GM12872 (cell line): ENCODE results near the gene TLCD3B.

Experiments used
- TF ChIP-seq, protein P1 (sequence below): IDR thresholded peaks from 3 replicates; pipeline ENCODE4 v1.5.1; 2011; ENCODE audit warnings: low read depth, mild to moderate bottlenecking, low read length, moderate library complexity; ENCODE audit not compliant: insufficient read depth

The TLCD3B gene

GRCh38 chr16:29991571-29991904 lies 39.5 kb downstream of the TLCD3B start:
- TF ChIP-seq, protein P1, sequence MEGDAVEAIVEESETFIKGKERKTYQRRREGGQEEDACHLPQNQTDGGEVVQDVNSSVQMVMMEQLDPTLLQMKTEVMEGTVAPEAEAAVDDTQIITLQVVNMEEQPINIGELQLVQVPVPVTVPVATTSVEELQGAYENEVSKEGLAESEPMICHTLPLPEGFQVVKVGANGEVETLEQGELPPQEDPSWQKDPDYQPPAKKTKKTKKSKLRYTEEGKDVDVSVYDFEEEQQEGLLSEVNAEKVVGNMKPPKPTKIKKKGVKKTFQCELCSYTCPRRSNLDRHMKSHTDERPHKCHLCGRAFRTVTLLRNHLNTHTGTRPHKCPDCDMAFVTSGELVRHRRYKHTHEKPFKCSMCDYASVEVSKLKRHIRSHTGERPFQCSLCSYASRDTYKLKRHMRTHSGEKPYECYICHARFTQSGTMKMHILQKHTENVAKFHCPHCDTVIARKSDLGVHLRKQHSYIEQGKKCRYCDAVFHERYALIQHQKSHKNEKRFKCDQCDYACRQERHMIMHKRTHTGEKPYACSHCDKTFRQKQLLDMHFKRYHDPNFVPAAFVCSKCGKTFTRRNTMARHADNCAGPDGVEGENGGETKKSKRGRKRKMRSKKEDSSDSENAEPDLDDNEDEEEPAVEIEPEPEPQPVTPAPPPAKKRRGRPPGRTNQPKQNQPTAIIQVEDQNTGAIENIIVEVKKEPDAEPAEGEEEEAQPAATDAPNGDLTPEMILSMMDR: no peak

DNA sequence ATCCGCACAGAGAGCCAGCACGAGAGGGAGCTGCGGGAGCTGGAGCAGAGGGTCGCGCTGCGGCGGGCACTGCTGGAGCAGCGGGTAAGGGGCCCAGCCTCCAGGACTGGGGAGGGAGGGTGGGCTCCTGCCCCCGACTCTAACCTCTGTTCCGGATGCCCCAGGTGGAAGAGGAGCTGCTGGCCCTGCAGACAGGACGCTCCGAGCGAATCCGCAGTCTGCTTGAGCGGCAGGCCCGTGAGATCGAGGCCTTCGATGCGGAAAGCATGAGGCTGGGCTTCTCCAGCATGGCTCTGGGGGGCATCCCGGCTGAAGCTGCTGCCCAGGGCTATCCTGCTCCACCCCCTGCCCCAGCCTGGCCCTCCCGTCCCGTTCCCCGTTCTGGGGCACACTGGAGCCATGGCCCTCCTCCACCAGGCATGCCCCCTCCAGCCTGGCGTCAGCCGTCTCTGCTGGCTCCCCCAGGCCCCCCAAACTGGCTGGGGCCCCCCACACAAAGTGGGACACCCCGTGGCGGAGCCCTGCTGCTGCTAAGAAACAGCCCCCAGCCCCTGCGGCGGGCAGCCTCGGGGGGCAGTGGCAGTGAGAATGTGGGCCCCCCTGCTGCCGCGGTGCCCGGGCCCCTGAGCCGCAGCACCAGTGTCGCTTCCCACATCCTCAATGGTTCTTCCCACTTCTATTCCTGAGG lies 40.0 kb downstream of the TLCD3B start:
- TF ChIP-seq, protein P1: no peak

DNA sequence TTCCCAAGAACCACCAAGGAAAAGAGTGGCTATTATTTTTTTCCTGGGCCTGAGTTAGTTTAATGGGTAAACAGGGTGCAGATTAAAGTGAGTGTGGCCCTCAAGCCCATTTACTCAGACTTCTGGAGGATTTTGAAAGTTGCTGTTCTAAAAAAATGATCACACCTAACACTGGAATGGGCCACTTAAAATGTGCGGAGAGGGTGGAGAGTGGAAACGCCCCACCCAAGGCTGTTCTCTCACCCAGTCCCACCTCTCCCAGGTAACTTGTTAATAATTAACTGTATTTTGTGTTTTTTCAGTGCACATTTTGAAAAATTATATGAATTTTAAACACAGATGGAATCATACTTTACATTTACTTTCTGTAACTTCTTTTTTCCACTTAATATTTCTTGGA lies 41.0 kb downstream of the TLCD3B start:
- TF ChIP-seq, protein P1: no peak

GRCh38 chr16:29989111-29989858 lies 41.8 kb downstream of the TLCD3B start:
- TF ChIP-seq, protein P1: no peak

GRCh38 chr16:29988346-29989075 lies 42.6 kb downstream of the TLCD3B start:
- TF ChIP-seq, protein P1: no peak

- TF ChIP-seq, protein P1: no peak
Measured at GRCh38 chr16:29987371-29988085, 43.5 kb downstream of the TLCD3B start.

GRCh38 chr16:29986931-29987330 lies 44.1 kb downstream of the TLCD3B start:
- TF ChIP-seq, protein P1: no peak
